SK-N-SH treated with all-trans-retinoic acid at 6 μM for 48 hours (cell line): ENCODE results near the gene AKNA.

Source experiments
- ARNTL ChIP-seq: fragments of 450-650 bp; formaldehyde crosslinking; IDR thresholded peaks from 2 replicates; pipeline ENCODE4 v1.5.0; 2020; ENCODE audit warnings: low read depth, mild to moderate bottlenecking, moderate library complexity, borderline replicate concordance
- CSRNP3 ChIP-seq: fragments of 250-450 bp; sonication (Bioruptor Pico); IDR thresholded peaks from 2 replicates; pipeline ENCODE4 v1.5.1; 2021; ENCODE audit warnings: mild to moderate bottlenecking, moderate library complexity
- PATZ1 ChIP-seq: fragments of 250-450 bp; sonication (Bioruptor Pico); IDR thresholded peaks from 2 replicates; pipeline ENCODE4 v1.8.0; 2020; ENCODE audit warnings: mild to moderate bottlenecking, moderate library complexity, borderline replicate concordance
- RARB ChIP-seq: fragments of 250-450 bp; sonication (Bioruptor Pico); IDR thresholded peaks from 2 replicates; pipeline ENCODE4 v1.8.0; 2021; ENCODE audit warnings: mild to moderate bottlenecking, moderate library complexity
- TOX ChIP-seq: fragments of 250-450 bp; sonication (Bioruptor Pico); IDR thresholded peaks from 2 replicates; pipeline ENCODE4 v1.8.0; 2021; ENCODE audit warnings: mild to moderate bottlenecking, moderate library complexity, borderline replicate concordance
- ZFP30 ChIP-seq: fragments of 450-650 bp; formaldehyde crosslinking; IDR thresholded peaks from 2 replicates; pipeline ENCODE4 v1.5.0; 2022; ENCODE audit warnings: mild to moderate bottlenecking, moderate library complexity

- TF ChIP-seq ARNTL (CRISPR knock-in tag) (no peak), CSRNP3 (CRISPR knock-in tag) (no peak), RARB (CRISPR knock-in tag) (no peak), TOX (CRISPR knock-in tag) (no peak), ZFP30 (CRISPR knock-in tag) (no peak), PATZ1 (CRISPR knock-in tag) (no peak)
Measured at GRCh38 chr9:114370251-114370967, 17.4 kb downstream of the AKNA start.
